ENCODE results near the gene SPAG9.

Gene SPAG9

GRCh38 chr17:51034800-51035199 is 85.9 kb downstream of the SPAG9 start:
- no peaks in the 10 kb centered on the region for H3K27me3 ChIP-seq (ENCODE audit: insufficient read depth, low read length)
- H3K36me3 ChIP-seq (ENCODE audit: insufficient read depth, low read length): peaks cover 74% of the 10 kb centered on the region
- H2AFZ ChIP-seq (ENCODE audit: low read depth, low read length): no peak overlapping the region
- no peak overlapping the region for H3K4me3 ChIP-seq (ENCODE audit: low read length)
- H3K4me1 ChIP-seq (ENCODE audit: insufficient read depth, low read length): peaks cover 25% of the 10 kb centered on the region
- H3K9me3 ChIP-seq (ENCODE audit: low read length): no peaks in the 10 kb centered on the region

GRCh38 chr17:51032850-51033249 is 87.8 kb downstream of the SPAG9 start:
- peaks cover 25% of the 10 kb centered on the region for H3K4me1 ChIP-seq (ENCODE audit: insufficient read depth, low read length)
- H3K4me3 ChIP-seq (ENCODE audit: low read length): no peak overlapping the region
- H2AFZ ChIP-seq (ENCODE audit: low read depth, low read length): no peak overlapping the region
- H3K9me3 ChIP-seq (ENCODE audit: low read length): no peaks in the 10 kb centered on the region
- H3K27me3 ChIP-seq (ENCODE audit: insufficient read depth, low read length): no peaks in the 10 kb centered on the region
- peaks cover 70% of the 10 kb centered on the region for H3K36me3 ChIP-seq (ENCODE audit: insufficient read depth, low read length)

- H3K27me3 ChIP-seq (ENCODE audit: insufficient read depth, low read length): no peaks in the 10 kb centered on the region
- peaks cover 3% of the 10 kb centered on the region for H3K4me1 ChIP-seq (ENCODE audit: insufficient read depth, low read length)
- no peak overlapping the region for H2AFZ ChIP-seq (ENCODE audit: low read depth, low read length)
- H3K36me3 ChIP-seq (ENCODE audit: insufficient read depth, low read length): peaks cover 77% of the 10 kb centered on the region
- no peaks in the 10 kb centered on the region for H3K9me3 ChIP-seq (ENCODE audit: low read length)
- H3K4me3 ChIP-seq (ENCODE audit: low read length): no peak overlapping the region
Observed at GRCh38 chr17:51029568-51030463, 90.9 kb downstream of the SPAG9 start.

GRCh38 chr17:51029142-51029541 is 91.5 kb downstream of the SPAG9 start:
- Histone ChIP-seq H3K36me3 (ENCODE audit: insufficient read depth, low read length) (peaks cover 73% of the 10 kb centered on the region), H3K9me3 (ENCODE audit: low read length) (no peaks in the 10 kb centered on the region), H3K4me3 (ENCODE audit: low read length) (no peak overlapping the region), H3K4me1 (ENCODE audit: insufficient read depth, low read length) (no peaks in the 10 kb centered on the region), H3K27me3 (ENCODE audit: insufficient read depth, low read length) (no peaks in the 10 kb centered on the region), H2AFZ (ENCODE audit: low read depth, low read length) (no peak overlapping the region)

- Histone ChIP-seq H3K4me1 (ENCODE audit: insufficient read depth, low read length) (no peaks in the 10 kb centered on the region), H3K4me3 (ENCODE audit: low read length) (no peak overlapping the region), H3K36me3 (ENCODE audit: insufficient read depth, low read length) (peaks cover 72% of the 10 kb centered on the region), H2AFZ (ENCODE audit: low read depth, low read length) (no peak overlapping the region), H3K9me3 (ENCODE audit: low read length) (no peaks in the 10 kb centered on the region), H3K27me3 (ENCODE audit: insufficient read depth, low read length) (no peaks in the 10 kb centered on the region)
Observed at GRCh38 chr17:51028176-51028863, 92.3 kb downstream of the SPAG9 start.

GRCh38 chr17:51018541-51018940 is 102.1 kb downstream of the SPAG9 start:
- Histone ChIP-seq H2AFZ (ENCODE audit: low read depth, low read length) (no peak overlapping the region), H3K9me3 (ENCODE audit: low read length) (no peaks in the 10 kb centered on the region), H3K36me3 (ENCODE audit: insufficient read depth, low read length) (peaks cover 71% of the 10 kb centered on the region), H3K4me1 (ENCODE audit: insufficient read depth, low read length) (peaks cover 9% of the 10 kb centered on the region), H3K4me3 (ENCODE audit: low read length) (no peak overlapping the region), H3K27me3 (ENCODE audit: insufficient read depth, low read length) (no peaks in the 10 kb centered on the region)

GRCh38 chr17:51017270-51017669 is 103.4 kb downstream of the SPAG9 start:
- H3K4me1 ChIP-seq (ENCODE audit: insufficient read depth, low read length): peaks cover 9% of the 10 kb centered on the region
- peaks cover 77% of the 10 kb centered on the region for H3K36me3 ChIP-seq (ENCODE audit: insufficient read depth, low read length)
- no peak overlapping the region for H2AFZ ChIP-seq (ENCODE audit: low read depth, low read length)
- H3K27me3 ChIP-seq (ENCODE audit: insufficient read depth, low read length): no peaks in the 10 kb centered on the region
- H3K9me3 ChIP-seq (ENCODE audit: low read length): no peaks in the 10 kb centered on the region
- H3K4me3 ChIP-seq (ENCODE audit: low read length): no peak overlapping the region

GRCh38 chr17:51016099-51016498 is 104.6 kb downstream of the SPAG9 start:
- Histone ChIP-seq H3K9me3 (ENCODE audit: low read length) (no peaks in the 10 kb centered on the region), H2AFZ (ENCODE audit: low read depth, low read length) (no peak overlapping the region), H3K4me1 (ENCODE audit: insufficient read depth, low read length) (peaks cover 9% of the 10 kb centered on the region), H3K4me3 (ENCODE audit: low read length) (no peak overlapping the region), H3K27me3 (ENCODE audit: insufficient read depth, low read length) (no peaks in the 10 kb centered on the region), H3K36me3 (ENCODE audit: insufficient read depth, low read length) (peaks cover 82% of the 10 kb centered on the region)

- Histone ChIP-seq H3K4me1 (ENCODE audit: insufficient read depth, low read length) (peaks cover 9% of the 10 kb centered on the region), H3K27me3 (ENCODE audit: insufficient read depth, low read length) (no peaks in the 10 kb centered on the region), H3K9me3 (ENCODE audit: low read length) (no peaks in the 10 kb centered on the region), H2AFZ (ENCODE audit: low read depth, low read length) (no peak overlapping the region), H3K4me3 (ENCODE audit: low read length) (no peak overlapping the region), H3K36me3 (ENCODE audit: insufficient read depth, low read length) (peaks cover 80% of the 10 kb centered on the region)
Observed at GRCh38 chr17:51015145-51015558, 105.5 kb downstream of the SPAG9 start.

GRCh38 chr17:51014129-51014528 is 106.5 kb downstream of the SPAG9 start:
- Histone ChIP-seq H3K36me3 (ENCODE audit: insufficient read depth, low read length) (peaks cover 79% of the 10 kb centered on the region), H3K4me1 (ENCODE audit: insufficient read depth, low read length) (peaks cover 9% of the 10 kb centered on the region), H3K27me3 (ENCODE audit: insufficient read depth, low read length) (no peaks in the 10 kb centered on the region), H3K4me3 (ENCODE audit: low read length) (no peak overlapping the region), H3K9me3 (ENCODE audit: low read length) (no peaks in the 10 kb centered on the region), H2AFZ (ENCODE audit: low read depth, low read length) (no peak overlapping the region)

GRCh38 chr17:51013322-51013721 is 107.3 kb downstream of the SPAG9 start:
- Histone ChIP-seq H2AFZ (ENCODE audit: low read depth, low read length) (no peak overlapping the region), H3K9me3 (ENCODE audit: low read length) (no peaks in the 10 kb centered on the region), H3K4me3 (ENCODE audit: low read length) (no peak overlapping the region), H3K4me1 (ENCODE audit: insufficient read depth, low read length) (peaks cover 9% of the 10 kb centered on the region), H3K36me3 (ENCODE audit: insufficient read depth, low read length) (peaks cover 77% of the 10 kb centered on the region), H3K27me3 (ENCODE audit: insufficient read depth, low read length) (no peaks in the 10 kb centered on the region)

GRCh38 chr17:51012538-51012937 is 108.1 kb downstream of the SPAG9 start:
- H2AFZ ChIP-seq (ENCODE audit: low read depth, low read length): no peak overlapping the region
- no peaks in the 10 kb centered on the region for H3K9me3 ChIP-seq (ENCODE audit: low read length)
- H3K27me3 ChIP-seq (ENCODE audit: insufficient read depth, low read length): no peaks in the 10 kb centered on the region
- no peak overlapping the region for H3K4me3 ChIP-seq (ENCODE audit: low read length)
- H3K4me1 ChIP-seq (ENCODE audit: insufficient read depth, low read length): peaks cover 9% of the 10 kb centered on the region
- H3K36me3 ChIP-seq (ENCODE audit: insufficient read depth, low read length): peaks cover 77% of the 10 kb centered on the region

GRCh38 chr17:51010173-51010675 is 110.4 kb downstream of the SPAG9 start:
- H2AFZ ChIP-seq (ENCODE audit: low read depth, low read length): no peak overlapping the region
- H3K4me3 ChIP-seq (ENCODE audit: low read length): no peak overlapping the region
- H3K9me3 ChIP-seq (ENCODE audit: low read length): no peaks in the 10 kb centered on the region
- H3K4me1 ChIP-seq (ENCODE audit: insufficient read depth, low read length): no peaks in the 10 kb centered on the region
- H3K27me3 ChIP-seq (ENCODE audit: insufficient read depth, low read length): no peaks in the 10 kb centered on the region
- H3K36me3 ChIP-seq (ENCODE audit: insufficient read depth, low read length): peaks cover 81% of the 10 kb centered on the region
